ENCODE data around the gene NRCAM. TPM values are rescaled to one million over a fixed set of nuclear protein-coding genes. Genes with fewer than 3 reads are reported as not detected.

The NRCAM gene
- total RNA-seq, 1 donor from 2014 or later = 0.26 TPM

DNA sequence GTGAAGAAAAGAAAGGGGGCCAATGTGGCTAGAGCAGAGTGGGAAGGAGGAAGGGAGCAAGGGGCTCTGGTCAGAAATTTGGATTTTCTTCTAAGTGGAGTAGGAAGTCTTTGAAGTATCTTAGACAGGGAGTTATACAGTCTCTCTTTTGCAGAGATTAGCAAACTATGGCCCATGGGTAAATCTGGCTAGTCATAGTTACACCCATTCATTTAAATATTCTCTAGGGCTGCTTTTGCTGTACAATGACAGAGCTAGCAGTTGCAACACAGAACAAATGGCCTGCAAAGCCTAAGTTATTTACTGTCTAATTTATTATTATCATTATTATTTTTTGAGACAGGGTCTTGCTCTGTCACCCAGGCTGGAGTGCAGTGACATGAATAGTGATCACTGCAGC, 315.6 kb downstream of the NRCAM start:
- TF ChIP-seq, protein P1, sequence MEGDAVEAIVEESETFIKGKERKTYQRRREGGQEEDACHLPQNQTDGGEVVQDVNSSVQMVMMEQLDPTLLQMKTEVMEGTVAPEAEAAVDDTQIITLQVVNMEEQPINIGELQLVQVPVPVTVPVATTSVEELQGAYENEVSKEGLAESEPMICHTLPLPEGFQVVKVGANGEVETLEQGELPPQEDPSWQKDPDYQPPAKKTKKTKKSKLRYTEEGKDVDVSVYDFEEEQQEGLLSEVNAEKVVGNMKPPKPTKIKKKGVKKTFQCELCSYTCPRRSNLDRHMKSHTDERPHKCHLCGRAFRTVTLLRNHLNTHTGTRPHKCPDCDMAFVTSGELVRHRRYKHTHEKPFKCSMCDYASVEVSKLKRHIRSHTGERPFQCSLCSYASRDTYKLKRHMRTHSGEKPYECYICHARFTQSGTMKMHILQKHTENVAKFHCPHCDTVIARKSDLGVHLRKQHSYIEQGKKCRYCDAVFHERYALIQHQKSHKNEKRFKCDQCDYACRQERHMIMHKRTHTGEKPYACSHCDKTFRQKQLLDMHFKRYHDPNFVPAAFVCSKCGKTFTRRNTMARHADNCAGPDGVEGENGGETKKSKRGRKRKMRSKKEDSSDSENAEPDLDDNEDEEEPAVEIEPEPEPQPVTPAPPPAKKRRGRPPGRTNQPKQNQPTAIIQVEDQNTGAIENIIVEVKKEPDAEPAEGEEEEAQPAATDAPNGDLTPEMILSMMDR (IDR thresholded peaks at IDR 0.05; ENCODE audit: insufficient read depth, low read length, severe bottlenecking) = no peak
- Histone ChIP-seq H3K36me3 (ENCODE audit: control insufficient read depth, insufficient read depth, low read length) (no peaks in the 10 kb centered on the region), H3K4me3 (ENCODE audit: low read depth, low read length) (no peak overlapping the region), H3K27me3 (ENCODE audit: control insufficient read depth, insufficient read depth, low read length) (no peaks in the 10 kb centered on the region)
- DNase-seq (ENCODE audit: low read depth) (peak; percentile 30), FAIRE-seq (no peak)

DNA sequence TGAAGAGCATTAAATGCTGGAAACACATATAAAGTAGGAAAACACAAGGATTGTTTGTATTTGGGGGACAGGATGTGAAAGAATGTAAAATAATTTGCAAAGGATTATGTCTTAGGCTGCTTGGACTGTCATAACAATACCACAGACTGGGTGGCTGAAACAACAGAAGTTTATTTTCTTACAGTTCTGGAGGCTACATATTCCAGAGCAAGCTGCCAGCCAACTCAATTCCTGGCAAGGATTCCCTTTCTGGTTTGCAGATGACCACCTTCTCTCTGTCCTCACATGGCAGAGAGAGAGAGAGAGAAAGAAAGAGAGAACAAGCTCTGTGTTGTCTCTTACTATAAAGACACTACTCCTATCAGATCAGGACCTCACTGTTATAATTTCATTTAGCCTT, 317.3 kb downstream of the NRCAM start:
- DNase-seq (ENCODE audit: low read depth) (no peak), FAIRE-seq (no peak)
- H3K4me3 ChIP-seq (ENCODE audit: low read depth, low read length) = no peak overlapping the region
- H3K27me3 ChIP-seq (ENCODE audit: control insufficient read depth, insufficient read depth, low read length) = no peaks in the 10 kb centered on the region
- no peaks in the 10 kb centered on the region for H3K36me3 ChIP-seq (ENCODE audit: control insufficient read depth, insufficient read depth, low read length)
- TF ChIP-seq, protein P1 (IDR thresholded peaks at IDR 0.05; ENCODE audit: insufficient read depth, low read length, severe bottlenecking) = no peak

DNA sequence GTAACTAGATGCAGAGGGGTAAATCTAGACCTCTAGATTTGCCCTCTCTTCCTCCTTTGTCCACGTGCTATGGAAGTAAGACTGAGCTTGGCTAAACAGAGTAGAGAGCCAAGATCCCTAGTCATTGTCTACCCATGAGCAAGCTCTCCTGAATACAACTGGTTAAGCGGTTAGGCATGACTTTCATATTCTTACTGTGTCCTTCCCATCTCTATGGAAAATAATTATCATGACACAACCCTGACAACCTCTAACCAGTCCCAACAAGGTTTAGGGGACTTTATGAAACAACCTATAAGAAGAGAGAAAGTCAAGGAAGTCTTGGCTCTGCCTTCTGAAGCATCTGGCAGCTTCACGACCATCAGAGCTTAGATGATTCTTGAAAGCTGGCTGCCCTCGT, 318.2 kb downstream of the NRCAM start:
- FAIRE-seq = no peak
- Histone ChIP-seq H3K4me3 (ENCODE audit: low read depth, low read length) (no peak overlapping the region), H3K36me3 (ENCODE audit: control insufficient read depth, insufficient read depth, low read length) (no peaks in the 10 kb centered on the region), H3K27me3 (ENCODE audit: control insufficient read depth, insufficient read depth, low read length) (no peaks in the 10 kb centered on the region)
- no peak for DNase-seq (ENCODE audit: low read depth)
- TF ChIP-seq, protein P1 (IDR thresholded peaks at IDR 0.05; ENCODE audit: insufficient read depth, low read length, severe bottlenecking) = no peak

DNA sequence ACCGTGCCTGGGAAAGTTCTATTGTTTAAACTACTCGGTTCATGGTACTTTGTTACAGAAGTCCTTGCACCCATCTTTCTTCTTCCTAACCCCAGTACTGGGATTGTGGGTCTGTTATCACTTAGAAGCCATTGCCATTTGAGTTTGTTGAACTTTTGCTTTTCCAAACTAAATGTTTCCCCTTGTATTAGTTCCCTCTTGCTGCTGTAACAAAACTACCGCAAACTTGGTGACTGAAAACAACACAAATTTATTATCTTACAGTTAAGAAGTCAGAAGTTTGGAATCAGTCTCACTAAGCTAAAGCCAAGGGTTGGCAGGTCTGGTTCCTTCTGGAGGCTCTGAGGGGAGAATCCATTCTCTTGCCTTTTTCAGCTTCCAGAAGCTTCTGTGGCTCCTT, 319.2 kb downstream of the NRCAM start:
- Histone ChIP-seq H3K27me3 (ENCODE audit: control insufficient read depth, insufficient read depth, low read length) (no peaks in the 10 kb centered on the region), H3K36me3 (ENCODE audit: control insufficient read depth, insufficient read depth, low read length) (no peaks in the 10 kb centered on the region), H3K4me3 (ENCODE audit: low read depth, low read length) (no peak overlapping the region)
- no peak for FAIRE-seq
- TF ChIP-seq, protein P1 (IDR thresholded peaks at IDR 0.05; ENCODE audit: insufficient read depth, low read length, severe bottlenecking) = no peak
- no peak for DNase-seq (ENCODE audit: low read depth)

DNA sequence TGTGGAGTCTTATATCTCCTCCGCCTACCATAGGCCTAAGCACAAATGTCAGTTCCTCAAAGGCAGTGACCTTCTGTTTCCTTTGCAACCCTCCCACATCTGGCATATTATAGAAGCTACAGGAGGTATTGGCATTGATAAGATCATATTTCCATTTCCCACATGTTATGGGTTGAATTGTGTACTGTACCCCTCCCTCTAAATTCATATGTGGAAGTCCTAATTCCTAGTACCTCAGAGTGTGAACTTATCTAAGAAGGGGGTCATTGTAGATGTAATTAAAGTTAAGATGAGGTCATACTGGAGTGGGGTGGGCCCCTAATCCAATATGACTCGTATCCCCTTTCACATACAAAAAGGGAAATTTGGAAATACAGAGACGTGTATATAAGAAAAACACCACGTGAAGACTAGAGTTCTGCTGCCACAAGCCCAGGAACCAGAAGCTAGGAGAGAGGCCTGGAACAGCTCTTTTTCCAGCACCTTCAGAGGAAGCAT, 320.0 kb downstream of the NRCAM start:
- no peak overlapping the region for H3K4me3 ChIP-seq (ENCODE audit: low read depth, low read length)

More for the DNA sequence above, 320.0 kb downstream of the NRCAM start:
- Histone ChIP-seq H3K36me3 (ENCODE audit: control insufficient read depth, insufficient read depth, low read length) (no peaks in the 10 kb centered on the region), H3K27me3 (ENCODE audit: control insufficient read depth, insufficient read depth, low read length) (no peaks in the 10 kb centered on the region)
- TF ChIP-seq, protein P1 (IDR thresholded peaks at IDR 0.05; ENCODE audit: insufficient read depth, low read length, severe bottlenecking) = no peak
- FAIRE-seq = no peak
- DNase-seq (ENCODE audit: low read depth) = no peak
